DND-41 (cell line): Measurements from ENCODE around the gene OR6K6.

Experiments
- ATAC-seq: fragments of 200-7000 bp; cut with Tn5 transposase; 3 replicates; pipeline ENCODE4 v1.9.1; 2021; ENCODE audit warnings: low read depth; ENCODE audit not compliant: insufficient read depth
- DNase-seq: peaks from one replicate; pipeline ENCODE4 v3.0.0-alpha.2; 2020
- H2AFZ ChIP-seq: 2 replicates; pipeline ENCODE4 v1.6.0; 2012; ENCODE audit warnings: low read depth, low read length
- H3K27ac ChIP-seq: 2 replicates; pipeline ENCODE4 v1.5.1; 2012; ENCODE audit warnings: low read length, inconsistent platforms
- H3K27me3 ChIP-seq: fragments of 200-600 bp; sonication (generic); 2 replicates; pipeline ENCODE4 v1.6.0; 2012; ENCODE audit warnings: low read length, mild to moderate bottlenecking, inconsistent platforms; ENCODE audit not compliant: insufficient read depth, poor library complexity
- H3K36me3 ChIP-seq: 2 replicates; pipeline ENCODE4 v1.5.1; 2012; ENCODE audit warnings: low read length, inconsistent platforms; ENCODE audit not compliant: insufficient read depth
- H3K4me1 ChIP-seq: 2 replicates; pipeline ENCODE4 v1.5.1; 2012; ENCODE audit warnings: mild to moderate bottlenecking, low read length; ENCODE audit not compliant: insufficient read depth
- H3K4me2 ChIP-seq: 2 replicates; pipeline ENCODE4 v1.6.0; 2012; ENCODE audit warnings: mild to moderate bottlenecking, moderate library complexity, low read length, inconsistent platforms; ENCODE audit not compliant: insufficient read depth
- H3K4me3 ChIP-seq, 2 experiments: fragments of 200-600 bp in 1 of 2; shearing (Covaris generic) in 1 of 2; 2 replicates each; pipeline ENCODE4 v1.5.1; 2012 to 2016; ENCODE audit warnings: inconsistent platforms in 2 of 2, low read length in 2 of 2, mild to moderate bottlenecking in 2 of 2, low read depth in 1 of 2, moderate library complexity in 1 of 2
- H3K79me2 ChIP-seq: 2 replicates; pipeline ENCODE4 v1.6.0; 2012; ENCODE audit warnings: low read length, inconsistent platforms; ENCODE audit not compliant: insufficient read depth
- H3K9ac ChIP-seq: 2 replicates; pipeline ENCODE4 v1.6.0; 2012; ENCODE audit warnings: low read depth, mild to moderate bottlenecking, inconsistent platforms, low read length, moderate library complexity
- H3K9me3 ChIP-seq: 2 replicates; pipeline ENCODE4 v1.5.1; 2012; ENCODE audit warnings: low read length, moderate library complexity, mild to moderate bottlenecking, inconsistent platforms; ENCODE audit not compliant: insufficient read depth, severe bottlenecking
- H4K20me1 ChIP-seq: 2 replicates; pipeline ENCODE4 v1.6.0; 2012; ENCODE audit warnings: low read length; ENCODE audit not compliant: insufficient read depth
- EZH2 ChIP-seq: IDR thresholded peaks from 3 replicates; pipeline ENCODE4 v1.6.1; 2012; ENCODE audit warnings: borderline replicate concordance, low read depth, mild to moderate bottlenecking, moderate library complexity, low read length, inconsistent platforms; ENCODE audit not compliant: severe bottlenecking
- TF ChIP-seq, protein P1 (sequence below): IDR thresholded peaks from 2 replicates; pipeline ENCODE4 v1.5.1; 2012; ENCODE audit warnings: borderline replicate concordance, low read length, moderate library complexity, mild to moderate bottlenecking; ENCODE audit not compliant: poor library complexity, severe bottlenecking; ENCODE audit errors: extremely low read depth

OR6K6 gene

GRCh38 chr1:158714754-158715153, 39.8 kb upstream of the OR6K6 start:
- no peak for ATAC-seq
- H3K79me2 ChIP-seq = no peaks in the 10 kb centered on the region
- no peaks in the 10 kb centered on the region for H3K9me3 ChIP-seq
- no peak overlapping the region for H3K9ac ChIP-seq
- no peak for DNase-seq
- H3K4me2 ChIP-seq = no peak overlapping the region
- no peak overlapping the region for H2AFZ ChIP-seq
- no peaks in the 10 kb centered on the region for H3K4me1 ChIP-seq
- peaks cover 20% of the 10 kb centered on the region for H3K27me3 ChIP-seq
- no peaks in the 10 kb centered on the region for H4K20me1 ChIP-seq
- TF ChIP-seq EZH2 = no peak
- TF ChIP-seq, protein P1, sequence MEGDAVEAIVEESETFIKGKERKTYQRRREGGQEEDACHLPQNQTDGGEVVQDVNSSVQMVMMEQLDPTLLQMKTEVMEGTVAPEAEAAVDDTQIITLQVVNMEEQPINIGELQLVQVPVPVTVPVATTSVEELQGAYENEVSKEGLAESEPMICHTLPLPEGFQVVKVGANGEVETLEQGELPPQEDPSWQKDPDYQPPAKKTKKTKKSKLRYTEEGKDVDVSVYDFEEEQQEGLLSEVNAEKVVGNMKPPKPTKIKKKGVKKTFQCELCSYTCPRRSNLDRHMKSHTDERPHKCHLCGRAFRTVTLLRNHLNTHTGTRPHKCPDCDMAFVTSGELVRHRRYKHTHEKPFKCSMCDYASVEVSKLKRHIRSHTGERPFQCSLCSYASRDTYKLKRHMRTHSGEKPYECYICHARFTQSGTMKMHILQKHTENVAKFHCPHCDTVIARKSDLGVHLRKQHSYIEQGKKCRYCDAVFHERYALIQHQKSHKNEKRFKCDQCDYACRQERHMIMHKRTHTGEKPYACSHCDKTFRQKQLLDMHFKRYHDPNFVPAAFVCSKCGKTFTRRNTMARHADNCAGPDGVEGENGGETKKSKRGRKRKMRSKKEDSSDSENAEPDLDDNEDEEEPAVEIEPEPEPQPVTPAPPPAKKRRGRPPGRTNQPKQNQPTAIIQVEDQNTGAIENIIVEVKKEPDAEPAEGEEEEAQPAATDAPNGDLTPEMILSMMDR = no peak
- no peaks in the 10 kb centered on the region for H3K36me3 ChIP-seq
- no peak overlapping the region for H3K27ac ChIP-seq
- no peak overlapping the region for H3K4me3 ChIP-seq

- H3K4me2 ChIP-seq = no peak overlapping the region
- no peaks in the 10 kb centered on the region for H3K36me3 ChIP-seq
- DNase-seq (no peak), ATAC-seq (no peak)
- no peak overlapping the region for H2AFZ ChIP-seq
- no peaks in the 10 kb centered on the region for H4K20me1 ChIP-seq
- no peaks in the 10 kb centered on the region for H3K9me3 ChIP-seq
- H3K4me3 ChIP-seq = no peak overlapping the region
- no peaks in the 10 kb centered on the region for H3K79me2 ChIP-seq
- TF ChIP-seq, protein P1 = no peak
- no peak for TF ChIP-seq EZH2
- H3K27ac ChIP-seq = no peak overlapping the region
- H3K4me1 ChIP-seq = no peaks in the 10 kb centered on the region
- H3K27me3 ChIP-seq = peaks cover 20% of the 10 kb centered on the region
- no peak overlapping the region for H3K9ac ChIP-seq
Measured at GRCh38 chr1:158716335-158716734, 38.2 kb upstream of the OR6K6 start.

DNA sequence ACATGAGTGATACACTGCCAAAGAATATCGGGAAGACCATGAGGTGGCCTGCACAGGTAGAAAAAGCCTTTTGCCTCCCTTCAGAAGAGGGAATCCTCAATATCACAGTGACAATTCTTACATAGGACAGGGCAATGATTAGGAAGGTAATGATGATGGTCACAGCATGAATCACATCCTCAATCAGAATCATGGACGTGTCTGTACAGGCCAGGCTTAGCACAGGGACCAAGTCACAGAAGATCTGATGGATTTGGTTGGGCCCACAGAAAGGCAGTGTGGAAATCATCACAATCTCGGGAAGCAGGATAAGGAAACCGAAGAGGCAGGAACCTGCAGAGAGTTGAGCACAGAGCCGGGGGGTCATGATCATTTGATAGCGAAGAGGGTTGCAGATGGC, 37.2 kb upstream of the OR6K6 start:
- H3K27me3 ChIP-seq = peaks cover 15% of the 10 kb centered on the region
- H3K79me2 ChIP-seq = no peaks in the 10 kb centered on the region
- no peak overlapping the region for H3K4me2 ChIP-seq
- no peaks in the 10 kb centered on the region for H4K20me1 ChIP-seq
- DNase-seq = no peak
- H3K4me3 ChIP-seq = no peak overlapping the region
- H3K4me1 ChIP-seq = no peaks in the 10 kb centered on the region
- no peak overlapping the region for H3K9ac ChIP-seq
- no peak overlapping the region for H2AFZ ChIP-seq
- TF ChIP-seq EZH2 = no peak
- TF ChIP-seq, protein P1 = no peak
- H3K36me3 ChIP-seq = no peaks in the 10 kb centered on the region
- H3K9me3 ChIP-seq = no peaks in the 10 kb centered on the region
- no peak for ATAC-seq
- H3K27ac ChIP-seq = no peak overlapping the region

DNA sequence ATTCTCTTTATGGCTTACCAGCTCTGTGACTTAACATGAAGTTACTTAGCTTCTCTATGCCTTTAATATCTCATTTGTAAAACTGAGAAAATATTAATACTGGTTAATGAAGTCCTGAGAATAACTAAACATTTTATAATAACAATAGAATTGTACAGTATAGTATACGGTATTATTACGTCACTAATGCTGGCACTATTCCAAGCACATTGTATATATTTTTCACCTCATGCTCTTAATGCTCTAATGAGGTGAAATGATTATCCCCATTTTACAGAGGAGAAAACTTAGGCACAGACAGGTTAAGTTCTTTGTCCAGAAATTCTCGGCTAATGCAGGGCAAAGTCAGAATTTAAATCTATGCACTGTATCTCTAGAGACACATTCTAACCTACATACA, 34.9 kb upstream of the OR6K6 start:
- no peak overlapping the region for H3K9ac ChIP-seq
- TF ChIP-seq, protein P1 = no peak
- TF ChIP-seq EZH2 = no peak

More for the DNA sequence above, 34.9 kb upstream of the OR6K6 start:
- Histone ChIP-seq H3K79me2 (no peaks in the 10 kb centered on the region), H3K27me3 (peaks cover 19% of the 10 kb centered on the region), H3K9me3 (no peaks in the 10 kb centered on the region), H3K4me3 (no peak overlapping the region), H3K36me3 (no peaks in the 10 kb centered on the region), H3K4me2 (no peak overlapping the region), H4K20me1 (no peaks in the 10 kb centered on the region), H3K4me1 (no peaks in the 10 kb centered on the region), H2AFZ (no peak overlapping the region), H3K27ac (no peak overlapping the region)
- no peak for ATAC-seq
- DNase-seq = no peak
